GM21529 (cell line): ENCODE measurements around the gene SHC3.

Experiments
- ATAC-seq: cut with Tn5 transposase; IDR thresholded peaks from one replicate; pipeline ENCODE4 v1.9.1; 2021; ENCODE audit not compliant: unreplicated experiment

Gene SHC3

DNA sequence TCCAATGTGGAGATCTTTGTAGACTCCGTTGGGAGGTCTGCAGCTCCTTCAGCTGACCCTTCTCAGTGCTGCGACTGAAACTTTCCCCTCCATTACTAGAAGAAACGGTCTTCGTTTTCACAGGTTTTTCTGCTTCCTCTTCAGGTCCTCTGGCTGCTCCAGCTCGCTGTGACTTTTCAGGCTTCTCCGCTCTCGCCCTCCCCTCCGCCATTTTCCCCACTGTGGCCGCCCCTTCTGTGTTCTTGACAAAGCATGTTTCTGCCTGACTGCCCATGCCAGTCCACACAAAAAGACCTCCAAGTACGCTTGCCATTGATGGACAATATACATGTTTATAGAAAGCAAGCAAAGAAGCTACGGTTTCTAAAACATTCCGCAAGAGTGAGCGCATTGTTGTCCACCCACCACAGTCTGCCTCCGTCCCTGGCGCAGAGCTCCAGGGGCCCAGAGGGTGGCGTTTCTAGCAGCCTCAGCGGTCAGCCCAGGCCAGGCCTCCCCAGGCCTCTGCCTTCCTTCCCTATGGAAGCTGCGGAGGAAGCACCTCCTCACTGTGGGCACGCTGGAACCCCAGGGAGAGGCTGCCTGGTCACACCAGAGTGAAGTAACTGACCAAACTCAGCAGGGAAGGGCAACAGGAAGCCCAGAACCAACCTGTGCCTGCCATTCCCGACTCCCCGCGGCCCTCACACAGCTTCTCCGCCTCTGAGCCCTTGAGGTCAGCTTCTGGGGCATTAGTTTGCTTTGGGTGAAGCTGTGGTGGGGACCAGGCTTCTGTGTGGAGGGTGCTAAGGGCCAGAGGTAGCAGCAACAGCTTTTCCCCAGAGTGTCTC, 207.3 kb downstream of the SHC3 start:
- ATAC-seq = no peak

DNA sequence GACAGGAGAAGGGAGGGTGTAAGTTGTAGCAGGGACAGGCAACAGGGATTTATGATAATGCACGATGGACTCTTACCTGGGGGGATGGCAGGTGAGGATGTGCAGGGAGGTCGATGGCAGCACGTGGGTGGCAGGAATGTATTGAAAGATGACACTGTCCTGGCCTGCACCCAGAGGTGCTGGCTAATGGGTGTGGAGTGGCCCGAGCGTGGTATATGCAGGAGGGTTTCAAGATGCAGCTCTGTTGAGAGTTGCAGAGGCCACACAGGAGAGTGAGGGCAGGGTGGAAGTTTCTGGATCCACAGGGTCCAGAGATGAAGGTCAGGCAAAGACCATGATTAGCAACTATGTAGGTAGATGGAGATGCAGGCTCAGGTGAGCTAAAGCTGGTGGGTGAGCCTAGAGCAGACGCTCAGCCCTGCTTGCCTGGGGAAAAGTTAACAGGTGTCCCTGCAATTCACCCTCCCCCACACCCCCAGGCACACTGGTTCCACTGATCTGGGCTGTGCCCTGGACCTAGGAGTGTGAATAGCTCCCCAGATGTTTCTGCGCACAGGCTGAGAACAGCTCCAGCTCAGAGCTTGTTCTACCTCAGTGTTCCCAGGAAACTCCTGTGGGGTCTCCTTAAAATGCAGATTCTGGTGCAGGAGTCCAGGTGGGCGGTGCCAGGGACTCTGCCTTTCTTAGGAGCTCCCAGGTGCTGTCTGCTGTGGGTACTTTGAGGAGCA, 208.8 kb downstream of the SHC3 start:
- no peak for ATAC-seq

DNA sequence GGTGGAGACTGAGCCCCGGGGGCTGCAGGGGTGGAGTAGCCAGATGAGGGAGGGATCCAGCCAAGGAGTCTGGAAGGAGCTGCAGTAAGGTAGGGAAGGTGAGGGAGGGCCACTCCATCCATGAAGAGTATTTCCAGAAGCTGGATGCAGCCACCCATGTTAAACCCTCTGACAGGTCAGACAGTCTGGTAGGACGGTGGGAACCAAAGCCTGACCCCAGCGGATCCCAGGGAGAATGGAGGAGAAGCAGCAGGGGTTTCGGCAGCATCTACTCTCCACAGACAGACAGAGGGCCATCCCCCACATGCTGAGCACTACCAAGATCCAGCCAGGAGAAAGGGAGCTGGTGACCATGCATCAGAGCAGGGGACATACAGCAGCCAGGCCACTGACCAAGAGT, 209.8 kb downstream of the SHC3 start:
- ATAC-seq = no peak

DNA sequence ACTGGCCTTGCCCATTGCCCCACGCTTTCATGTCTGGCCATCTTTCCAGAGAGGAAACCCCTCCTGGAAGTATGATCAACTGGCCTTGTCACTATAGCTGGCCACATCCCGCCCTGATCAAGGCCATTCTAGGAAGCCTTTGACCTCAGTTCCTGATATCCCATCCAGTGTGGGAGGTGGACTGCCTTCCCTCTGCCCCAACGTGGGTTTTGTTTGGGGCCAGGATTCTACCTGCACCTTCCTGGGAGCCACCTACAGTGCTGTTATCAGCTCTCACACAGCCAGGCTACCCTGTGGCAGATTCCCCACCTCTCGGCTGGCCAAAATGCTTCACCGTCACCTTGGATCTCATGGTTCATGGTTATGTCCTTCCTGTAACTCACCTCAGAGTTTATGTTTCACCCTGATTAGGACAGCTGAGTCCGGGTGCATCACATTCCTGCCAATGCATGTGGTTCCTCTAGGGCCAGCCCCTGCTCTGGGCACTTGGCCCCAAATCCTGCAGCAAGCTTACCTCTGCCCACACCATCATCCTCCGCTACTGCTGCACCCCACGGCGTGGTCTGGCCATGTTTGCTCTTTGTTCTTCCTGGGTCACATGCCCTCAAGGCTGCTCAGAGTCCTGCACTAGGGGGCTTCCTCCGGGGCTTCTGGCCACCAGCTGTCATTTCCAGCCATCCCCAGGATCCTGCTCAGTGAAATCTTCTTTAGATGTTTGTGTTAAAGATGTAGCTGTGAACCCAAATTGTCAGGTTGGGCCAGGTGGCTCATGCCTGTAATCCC, 211.5 kb downstream of the SHC3 start:
- no peak for ATAC-seq

DNA sequence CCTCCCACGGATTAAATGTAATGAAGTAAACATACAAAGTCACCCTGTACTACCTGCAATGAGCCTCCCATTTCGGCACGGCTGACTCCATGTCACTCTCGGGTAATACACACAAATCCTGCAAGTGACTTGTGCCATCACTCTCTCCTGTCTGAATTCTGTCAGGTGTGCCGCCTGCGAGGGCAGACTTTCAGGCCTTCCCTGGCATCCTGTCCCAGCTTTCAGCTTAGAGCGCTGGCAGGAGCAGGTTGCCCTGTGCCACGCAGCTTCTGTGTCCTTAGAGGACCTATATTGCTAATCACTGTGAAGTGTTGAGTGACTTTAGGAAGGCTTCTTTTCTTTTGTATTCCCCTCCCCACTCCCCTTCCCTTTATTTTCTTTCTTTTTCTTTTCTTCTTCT, 213.1 kb downstream of the SHC3 start:
- ATAC-seq = no peak

DNA sequence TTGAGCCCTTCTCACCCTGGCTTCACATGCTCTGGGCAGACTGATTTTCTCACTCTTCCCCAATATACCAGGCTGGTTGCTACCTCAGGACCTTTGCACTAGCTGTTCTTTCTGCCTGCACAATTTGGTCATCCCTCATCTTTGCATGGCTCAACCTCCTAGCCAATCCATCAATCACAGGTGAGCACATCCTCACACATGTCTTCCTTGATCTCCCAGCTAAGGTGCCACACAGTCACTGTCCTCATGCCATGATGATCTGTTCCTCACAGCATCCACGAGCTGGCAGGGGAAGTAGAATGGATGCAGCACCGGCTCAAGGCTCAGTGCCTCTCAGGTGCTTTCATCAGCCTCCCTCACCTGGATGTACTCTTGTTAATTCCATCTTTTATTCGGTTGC, 218.0 kb downstream of the SHC3 start:
- no peak for ATAC-seq

DNA sequence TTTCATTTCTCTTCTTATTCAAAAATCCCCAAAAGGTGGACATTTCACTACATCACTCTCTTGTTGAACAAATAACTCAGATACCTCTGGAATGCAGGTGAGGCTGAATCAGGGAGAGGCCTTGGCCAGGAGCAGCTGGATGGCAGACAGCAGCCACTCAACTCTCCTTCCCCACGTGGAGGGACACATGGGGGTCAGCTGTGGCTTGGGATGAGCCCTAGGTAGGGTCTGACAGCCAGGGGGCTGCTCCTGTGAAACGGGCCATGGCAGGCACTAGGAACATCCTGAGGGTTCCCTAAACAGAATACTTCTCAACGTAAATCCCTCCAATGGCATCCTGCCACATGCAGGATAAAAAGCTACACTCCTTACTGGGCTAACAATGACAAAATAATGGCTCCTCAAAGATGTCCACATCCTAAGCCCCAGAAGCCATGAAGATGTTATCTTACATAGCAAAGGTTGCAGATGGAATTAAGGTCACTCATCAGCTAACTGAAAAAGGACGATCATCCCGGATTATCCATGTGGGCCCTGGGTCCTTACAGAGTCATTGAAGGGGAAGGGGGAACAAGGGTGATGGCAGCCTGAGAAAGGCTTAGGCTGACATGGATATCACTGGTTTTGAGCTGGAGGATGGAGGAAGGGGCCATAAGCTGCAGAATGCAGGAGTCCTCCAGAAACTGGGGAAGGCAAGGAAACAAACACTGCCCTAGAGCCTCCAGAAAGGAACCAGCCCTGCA, 218.7 kb downstream of the SHC3 start:
- no peak for ATAC-seq

DNA sequence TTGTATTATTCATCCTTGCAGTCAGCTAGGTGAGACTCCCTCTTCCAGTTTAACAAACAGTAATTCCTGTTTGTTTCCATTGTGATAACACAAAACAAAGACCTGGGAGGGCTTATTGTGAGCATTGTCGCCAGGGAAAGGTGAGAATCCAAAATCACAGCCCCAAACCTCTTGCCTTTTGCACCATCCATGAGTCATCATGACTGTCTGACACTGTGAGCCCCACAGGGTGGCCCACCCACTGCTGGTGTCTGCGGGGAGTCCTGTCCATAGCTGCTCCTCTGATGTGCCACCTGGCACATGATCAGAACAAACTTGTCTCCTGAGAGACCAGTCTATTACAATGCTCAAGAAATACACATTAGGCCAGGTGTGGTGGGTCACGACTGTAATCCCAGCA, 221.1 kb downstream of the SHC3 start:
- ATAC-seq = no peak
